ENCODE results near the gene ZBTB24. TPM values are rescaled to one million over a fixed set of nuclear protein-coding genes. Genes with fewer than 3 reads are reported as not detected.

ZBTB24 gene
- total RNA-seq, 1 experiment from 2014 or later: 27.3 TPM

GRCh38 chr6:109429496-109429895, 53.5 kb downstream of the ZBTB24 start:
- no CpG with 5 or more reads among the region's 3 CpGs for WGBS (ENCODE audit: extremely low coverage, insufficient read length, low lambda C conversion rate)
- H3K4me3 Mint-ChIP-seq: no peak overlapping the region
- H3K23ac ChIP-seq (ENCODE audit: insufficient read length, low read depth, low read length): no peak overlapping the region

More at GRCh38 chr6:109429496-109429895, 53.5 kb downstream of the ZBTB24 start:
- H3K27ac ChIP-seq (ENCODE audit: insufficient read length, low read depth, low read length): no peak overlapping the region
- no peak for TF ChIP-seq CTCF (conservative IDR thresholded peaks at IDR 0.05)
- DNase-seq: no peak
- no peak overlapping the region for H4K8ac ChIP-seq (replicated peaks; ENCODE audit: insufficient read length, low read depth, low read length)
- H2AK5ac ChIP-seq (ENCODE audit: insufficient read length, low read length): no peak overlapping the region
- H2BK20ac ChIP-seq (ENCODE audit: low read depth, low read length, poor library complexity, severe bottlenecking): no peak overlapping the region
- no peak overlapping the region for H3K18ac ChIP-seq (ENCODE audit: insufficient read length, low read depth, low read length)
- H3K36me3 Mint-ChIP-seq (ENCODE audit: insufficient read depth in 1 of 3, low read depth in 3 of 3): no peaks in the 10 kb centered on the region
- no peaks in the 10 kb centered on the region for H3K79me1 ChIP-seq (ENCODE audit: insufficient read depth, low read depth, low read length, poor library complexity, severe bottlenecking)
- H3K9me3 ChIP-seq (ENCODE audit: control insufficient read depth, low read depth, low read length): no peaks in the 10 kb centered on the region
- no peak overlapping the region for H2BK15ac ChIP-seq (ENCODE audit: low read depth, low read length)
- H3K27ac Mint-ChIP-seq: no peak overlapping the region
- no peak overlapping the region for H3K4me2 ChIP-seq (ENCODE audit: insufficient read depth, insufficient read length, low read length)
- H2BK5ac ChIP-seq (ENCODE audit: insufficient read length, low read length): no peak overlapping the region
- H3K9ac ChIP-seq (ENCODE audit: extremely low read depth, insufficient read length, low read length): no peak overlapping the region
- no peaks in the 10 kb centered on the region for H3K23me2 ChIP-seq (ENCODE audit: insufficient read length, low read depth, low read length, poor library complexity, severe bottlenecking)
- H3K27me3 Mint-ChIP-seq (ENCODE audit: low read depth): peaks cover 2% of the 10 kb centered on the region
- no peak overlapping the region for H2AFZ ChIP-seq (ENCODE audit: low read length)
- H4K5ac ChIP-seq (ENCODE audit: insufficient read length, low read depth, low read length): no peak overlapping the region
- H4K20me1 ChIP-seq (ENCODE audit: control insufficient read depth, insufficient read depth, insufficient read length): no peaks in the 10 kb centered on the region
- H2BK120ac ChIP-seq (ENCODE audit: low read depth, low read length, poor library complexity, severe bottlenecking): no peak overlapping the region
- no peaks in the 10 kb centered on the region for H3K9me3 Mint-ChIP-seq
- no peaks in the 10 kb centered on the region for H3K4me1 ChIP-seq (ENCODE audit: insufficient read depth, low read length)
- H4K91ac ChIP-seq (ENCODE audit: insufficient read length, low read depth, low read length): no peak overlapping the region
- no peak overlapping the region for H3T11ph ChIP-seq (ENCODE audit: low read length)
- no peak overlapping the region for H2BK12ac ChIP-seq (ENCODE audit: insufficient read length, low read depth, low read length)
- H3K4me1 Mint-ChIP-seq: no peaks in the 10 kb centered on the region
- H3K56ac ChIP-seq (ENCODE audit: insufficient read length, low read depth, low read length): no peak overlapping the region
- H3K4ac ChIP-seq (ENCODE audit: low read depth, low read length): no peak overlapping the region
- H3K79me2 ChIP-seq (ENCODE audit: insufficient read depth, low read length): no peaks in the 10 kb centered on the region
- H3K14ac ChIP-seq (ENCODE audit: insufficient read depth, low read length): no peak overlapping the region
- no peaks in the 10 kb centered on the region for H3K27me3 ChIP-seq (ENCODE audit: insufficient read depth, low read length)

Measured in H9 (cell line).